Mesangial cell (primary cell): Measurements from ENCODE around the gene PRRX2. TPM values are rescaled to one million over a fixed set of nuclear protein-coding genes. Genes with fewer than 3 reads are reported as not detected.

ENCODE experiments used
- total RNA-seq: library from RNA; depleted of rRNA; stranded (reverse); fragments of >200 nt; gene quantifications from 2 replicates; pipeline ENCODE4 v1.2.3, GENCODE V29; 2015

The PRRX2 gene
- 1.6 and 2.7 TPM in 2 replicates for total RNA-seq

DNA sequence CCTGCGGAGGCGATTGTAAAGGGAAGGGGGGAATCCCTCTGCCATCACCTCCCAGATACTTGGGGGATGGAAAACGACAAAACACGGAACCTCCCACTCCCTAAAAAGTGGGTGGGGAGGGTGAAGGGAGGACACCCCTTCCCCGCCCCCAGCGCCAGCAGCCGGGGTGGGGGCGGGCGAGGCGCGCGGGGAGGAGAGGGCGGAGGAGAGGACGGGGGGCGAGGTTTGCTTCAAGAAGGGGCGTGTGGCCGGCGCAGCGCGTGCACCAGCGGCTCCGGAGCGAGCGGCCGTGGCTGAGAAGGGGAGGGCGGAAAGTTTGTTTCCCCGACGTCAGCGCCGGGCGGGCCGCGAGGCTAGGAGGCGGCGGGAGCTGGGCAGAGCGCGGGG is at the start of gene PRRX2:
PRRX2 (plus strand) TSS at position 259 of the 387 bp plus-strand sequence. CDS start 221 bp downstream, outside the sequence.

GRCh38 chr9:129620669-129621295 is 44.7 kb upstream of the PRRX2 start, which contains the start of gene C9orf50:
C9orf50 (minus strand) TSS chr9:129621101; CDS start chr9:129620574, 527 bp downstream.

DNA sequence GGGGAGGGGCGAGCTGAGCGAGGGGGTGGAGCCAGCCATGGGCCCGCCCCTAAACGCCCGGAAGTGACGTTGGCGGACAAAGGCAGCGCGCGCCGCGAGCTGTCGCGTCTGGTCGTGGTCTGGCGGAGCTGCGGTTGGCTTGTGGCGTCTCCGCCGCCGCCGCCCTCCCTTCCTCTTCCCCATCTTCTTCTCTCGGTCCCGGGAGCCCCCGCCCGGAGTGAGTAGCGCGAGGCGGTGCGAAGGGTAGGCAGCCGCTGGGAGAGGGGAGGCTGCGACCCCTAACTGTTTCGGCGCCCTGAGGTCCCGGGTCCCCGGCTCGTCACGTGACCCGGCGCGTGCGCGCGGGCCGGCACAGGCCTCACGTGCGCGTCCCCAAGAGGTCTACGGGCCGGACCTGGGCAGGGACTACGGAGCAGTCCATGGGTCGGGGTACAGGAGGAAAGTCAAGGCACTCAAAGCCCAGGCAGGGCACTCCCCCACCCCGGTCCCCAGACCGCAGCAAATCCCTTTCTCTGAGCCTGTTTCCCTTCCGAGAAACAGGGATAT is 39.3 kb upstream of the PRRX2 start, which contains the start of gene NTMT1:
NTMT1 (plus strand) TSS at position 85 of the 546 bp plus-strand sequence. CDS start 6,541 bp downstream, outside the sequence.

DNA sequence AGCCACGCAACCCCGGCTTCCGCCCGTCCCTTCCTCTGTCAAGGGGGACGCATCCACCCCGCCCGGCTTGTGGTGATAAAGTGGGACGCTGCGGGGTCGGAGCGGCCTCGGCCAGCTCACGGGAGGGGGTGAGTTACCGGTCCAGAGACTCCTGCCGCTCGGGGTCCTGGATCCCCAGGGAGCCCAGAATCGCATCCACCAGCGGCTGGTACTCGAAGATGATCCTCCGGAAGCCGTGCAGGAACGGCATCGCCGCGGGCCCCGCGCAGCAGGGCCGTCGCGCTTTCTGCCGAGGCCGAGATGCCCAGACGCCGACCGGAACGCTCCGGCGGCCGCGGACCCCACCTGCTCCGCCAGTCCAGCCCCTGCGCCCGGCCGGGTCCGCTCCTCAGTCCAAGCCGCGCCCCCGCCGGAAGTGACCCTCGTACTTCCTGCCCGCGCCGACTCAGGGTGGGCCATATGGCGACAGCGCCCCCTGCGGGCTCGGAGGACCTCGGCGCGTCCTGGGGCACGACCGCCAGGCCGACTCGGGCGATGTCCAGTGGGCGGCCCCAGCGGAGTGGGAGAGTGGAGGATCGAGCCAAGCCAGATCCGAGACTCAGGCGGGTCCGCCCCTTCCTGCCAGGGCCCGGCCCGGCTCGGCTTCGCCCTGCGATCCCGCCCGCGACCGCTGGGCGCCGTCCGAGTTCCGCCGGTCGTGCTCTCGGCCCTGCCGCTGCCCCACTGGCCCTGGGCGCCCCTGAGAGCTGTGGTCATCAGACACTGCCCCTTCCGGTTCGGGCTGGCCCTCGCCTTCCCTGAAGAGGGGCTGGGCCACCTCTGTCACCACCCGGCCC is 23.5 kb upstream of the PRRX2 start, which contains the start of gene ASB6:
ASB6 (minus strand) TSS at position 402 of the 836 bp plus-strand sequence; CDS start at position 250, 152 bp downstream.

DNA sequence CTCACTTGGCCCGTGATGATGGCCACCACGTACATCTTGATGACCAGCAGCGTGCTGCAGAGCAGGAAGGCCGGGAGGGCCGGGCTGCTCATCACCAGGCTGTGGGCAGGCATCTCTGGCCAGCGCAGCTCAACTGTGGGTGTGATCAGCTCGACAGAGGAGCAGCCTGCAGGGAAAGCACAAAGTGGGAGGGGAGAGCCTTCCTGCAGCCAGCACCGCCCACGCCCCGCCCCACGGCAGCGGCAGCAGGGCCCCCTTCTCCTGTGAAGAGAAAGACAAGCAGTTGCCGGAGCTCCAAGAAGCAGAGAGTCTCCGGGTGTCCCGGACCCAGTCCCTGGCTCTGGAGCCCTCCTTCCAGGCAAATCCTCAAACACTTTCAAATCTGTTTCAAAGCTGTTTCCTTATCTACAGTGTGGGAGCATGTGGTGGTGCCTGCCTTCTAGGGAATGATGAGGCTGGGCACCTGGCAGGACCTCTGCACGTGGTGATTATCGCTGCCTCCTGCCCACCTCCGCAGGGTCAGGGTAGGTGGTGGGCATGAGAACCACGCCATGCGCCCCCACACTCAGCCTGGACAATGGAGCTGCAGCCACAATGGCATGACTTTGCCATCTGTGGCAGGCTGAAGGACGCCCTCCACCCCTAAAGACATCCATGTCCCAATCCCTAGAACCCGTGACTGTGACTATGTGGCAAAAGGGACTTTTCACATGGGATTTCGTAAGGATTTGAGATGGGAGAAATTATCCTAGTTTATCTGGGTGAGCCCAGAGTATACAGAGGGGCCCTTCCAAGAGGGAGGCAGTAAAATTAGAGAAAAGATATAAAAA is 87.7 kb downstream of the PRRX2 start, which contains the start of gene PTGES:
PTGES (minus strand) TSS at position 143 of the 830 bp plus-strand sequence; CDS start at position 113, 30 bp downstream.

Other genes with a start within 250 kb of the PRRX2 start
- gene C9orf50, start 44.5 kb upstream of the PRRX2 start, total RNA-seq = 0.16 and 0.25 TPM in 2 replicates
- gene NTMT1, start 39.5 kb upstream of the PRRX2 start, total RNA-seq = 41.3 and 79.5 TPM in 2 replicates
- 21.2 and 23.5 TPM in 2 replicates for gene ASB6, start 23.5 kb upstream of the PRRX2 start, total RNA-seq
- gene PTGES, start 87.4 kb downstream of the PRRX2 start, total RNA-seq = 5.1 and 52.4 TPM in 2 replicates
- gene TOR1B, start 137.5 kb downstream of the PRRX2 start, total RNA-seq = 27.4 and 28.2 TPM in 2 replicates
- 62.6 and 67.8 TPM in 2 replicates for gene TOR1A, start 158.5 kb downstream of the PRRX2 start, total RNA-seq
- gene C9orf78, start 169.6 kb downstream of the PRRX2 start, total RNA-seq = 17.0 and 24.0 TPM in 2 replicates
- gene USP20, start 169.8 kb downstream of the PRRX2 start, total RNA-seq = 7.5 and 16.7 TPM in 2 replicates